Kidney tubule cell (primary cell): ENCODE data around the gene CARD9.
"Not testable (repeated sequence)": the region's sequence is repeated elsewhere in the genome, so short reads cannot be mapped to it uniquely, and the experiment has no call there.

ENCODE experiments used
- DNase-seq: peaks from one replicate; pipeline ENCODE4 v3.0.0-alpha.2; 2018; ENCODE audit warnings: low spot score

The CARD9 gene

GRCh38 chr9:136322756-136323330, 50.6 kb downstream of the CARD9 start:
- DNase-seq = no peak

- DNase-seq = no peak
Observed at GRCh38 chr9:136321561-136321960, 51.9 kb downstream of the CARD9 start.

GRCh38 chr9:136320972-136321371, 52.5 kb downstream of the CARD9 start:
- DNase-seq = not testable (repeated sequence)

GRCh38 chr9:136319955-136320354, 53.5 kb downstream of the CARD9 start:
- DNase-seq = not testable (repeated sequence)

- not testable (repeated sequence) for DNase-seq
Observed at GRCh38 chr9:136319244-136319643, 54.2 kb downstream of the CARD9 start.

- DNase-seq = no peak
Observed at GRCh38 chr9:136318776-136319241, 54.7 kb downstream of the CARD9 start.

GRCh38 chr9:136318111-136318775, 55.2 kb downstream of the CARD9 start:
- no peak for DNase-seq

- DNase-seq = no peak
Observed at GRCh38 chr9:136317695-136318094, 55.8 kb downstream of the CARD9 start.

- no peak for DNase-seq
Observed at GRCh38 chr9:136316896-136317676, 56.4 kb downstream of the CARD9 start.

- no peak for DNase-seq
Observed at GRCh38 chr9:136316271-136316751, 57.2 kb downstream of the CARD9 start.

- DNase-seq = no peak
Observed at GRCh38 chr9:136314944-136315343, 58.5 kb downstream of the CARD9 start.

GRCh38 chr9:136314056-136314416, 59.4 kb downstream of the CARD9 start:
- DNase-seq = no peak
